B cell (primary cell): ENCODE measurements around the gene ACTN2.

ENCODE experiments used
- CTCF ChIP-seq: fragments of 200-600 bp; IDR thresholded peaks from one replicate; pipeline ENCODE4 v1.8.0; 2022; ENCODE audit warnings: antibody characterized with exemption, mild to moderate bottlenecking
- EZH2 ChIP-seq: IDR thresholded peaks from 2 replicates; pipeline ENCODE4 v1.6.1; 2012; ENCODE audit warnings: borderline replicate concordance, low read depth, mild to moderate bottlenecking, moderate library complexity, low read length; ENCODE audit not compliant: insufficient read depth, poor library complexity, severe bottlenecking

GRCh38 chr1:236795035-236795756, 108.9 kb downstream of the ACTN2 start, which contains the start of gene MTR:
- TF ChIP-seq CTCF (no peak), EZH2 (no peak)
